SK-N-SH treated with all-trans-retinoic acid at 6 μM for 48 hours (cell line): ENCODE data around the gene FHDC1.

Experiments
- ESRRG ChIP-seq: fragments of 250-450 bp; sonication (Bioruptor Pico); IDR thresholded peaks from 2 replicates; pipeline ENCODE4 v1.6.1; 2021; ENCODE audit warnings: mild to moderate bottlenecking
- ISL1 ChIP-seq: fragments of 250-450 bp; sonication (Bioruptor Pico); IDR thresholded peaks from 2 replicates; pipeline ENCODE4 v2.1.2; 2022; ENCODE audit warnings: mild to moderate bottlenecking, moderate library complexity
- OSR1 ChIP-seq: fragments of 250-450 bp; sonication (Bioruptor Pico); IDR thresholded peaks from 2 replicates; pipeline ENCODE4 v1.8.0; 2022; ENCODE audit warnings: moderate library complexity, mild to moderate bottlenecking, inconsistent platforms

GRCh38 chr4:152900395-152900794 is 35.7 kb upstream of the FHDC1 start:
- TF ChIP-seq ISL1 (CRISPR knock-in tag): no peak
- TF ChIP-seq OSR1 (CRISPR knock-in tag): no peak
- no peak for TF ChIP-seq ESRRG (CRISPR knock-in tag)
